K562 (cell line): ENCODE measurements around the gene DNAJC1.

ENCODE experiments used
- FOSL1 ChIP-seq: fragments of 200-800 bp; sonication (Bioruptor generic); conservative IDR thresholded peaks from 2 replicates; pipeline ENCODE4 v1.6.1; 2016; ENCODE audit warnings: missing genetic modification characterization, missing compliant biosample characterization
- RBM39 ChIP-seq: fragments of 200-400 bp; formaldehyde crosslinking; optimal IDR thresholded peaks from 2 replicates; pipeline ENCODE3; 2018; ENCODE audit warnings: low read depth, low read length
- SRF ChIP-seq, 2 experiments: fragments of 250-450, 450-650 bp in 1 of 2; sonication (Bioruptor Pico) in 1 of 2; sonication (generic) in 1 of 2; formaldehyde crosslinking; IDR thresholded peaks; 2 replicates each; pipeline versions ENCODE4 v1.5.0 to v1.5.1; 2020 to 2022; ENCODE audit warnings: mild to moderate bottlenecking in 1 of 2, missing genetic modification reagents in 1 of 2
- U2AF2 ChIP-seq: fragments of 200-400 bp; formaldehyde crosslinking; optimal IDR thresholded peaks from 2 replicates; pipeline ENCODE3; 2017; ENCODE audit warnings: low read depth, mild to moderate bottlenecking, low read length
- ZFP30 ChIP-seq: fragments of 250-450 bp; sonication (Bioruptor Pico); IDR thresholded peaks from 2 replicates; pipeline ENCODE4 v1.8.0; 2022; ENCODE audit warnings: moderate library complexity, mild to moderate bottlenecking, inconsistent platforms, borderline replicate concordance
- TF ChIP-seq, protein P1 (sequence below): fragments of 450-650 bp; IDR thresholded peaks from 2 replicates; pipeline ENCODE4 v1.6.1; 2016
- TF ChIP-seq, protein P2 (sequence below), 3 experiments: IDR thresholded peaks in 2 of 3; conservative IDR thresholded peaks in 1 of 3; 2 replicates each; pipeline ENCODE4 v1.5.1; 2011 to 2012; ENCODE audit warnings: low read length in 3 of 3, mild to moderate bottlenecking in 3 of 3, control low read depth in 2 of 3, improper control_type of control experiment in 1 of 3, inconsistent platforms in 1 of 3, low read depth in 1 of 3, mixed read lengths in 1 of 3, moderate library complexity in 1 of 3; ENCODE audit not compliant: insufficient read depth in 2 of 3
- TF ChIP-seq, protein P3 (sequence below): fragments of 450-650 bp; IDR thresholded peaks from 2 replicates; pipeline ENCODE4 v1.6.1; 2018; ENCODE audit not compliant: partially characterized antibody

DNA sequence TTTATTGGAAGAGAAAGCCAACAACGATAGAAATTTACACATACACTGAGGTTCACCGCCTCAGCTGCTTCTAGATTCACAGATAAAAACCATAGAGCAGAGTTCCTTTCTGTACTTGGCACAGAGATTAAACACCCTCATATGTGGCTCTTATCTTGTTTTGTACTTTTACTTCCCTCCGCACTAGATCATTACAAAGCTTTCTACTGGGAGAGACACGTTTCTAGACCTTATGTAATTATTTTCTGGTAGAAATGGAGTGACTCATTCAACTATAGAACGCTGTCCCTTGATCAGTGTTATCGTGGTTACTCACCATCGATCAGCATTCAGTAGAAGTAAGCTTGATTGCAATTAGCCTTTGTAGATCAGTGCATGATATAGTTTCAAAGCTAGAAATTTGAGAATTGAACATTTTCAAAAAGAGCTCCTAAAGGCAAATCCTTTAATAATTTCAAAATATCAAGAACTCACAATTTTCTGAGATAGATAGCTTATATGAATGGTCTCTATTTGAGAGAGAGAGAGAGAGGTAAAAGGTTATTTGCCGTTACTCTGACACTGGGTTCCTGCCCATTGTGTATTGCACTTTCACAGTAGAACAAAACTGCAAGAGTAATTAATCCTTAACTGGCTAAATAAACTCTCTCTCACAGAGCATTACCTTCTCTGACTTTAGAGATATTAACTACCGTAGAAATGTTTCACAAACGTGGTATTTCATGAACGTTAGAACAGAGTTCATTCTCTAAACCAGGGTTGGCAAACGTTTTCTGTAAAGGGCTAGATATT is 26.1 kb upstream of the DNAJC1 start:
- peak; percentile 82 for TF ChIP-seq FOSL1 (tag)
- TF ChIP-seq, protein P1, sequence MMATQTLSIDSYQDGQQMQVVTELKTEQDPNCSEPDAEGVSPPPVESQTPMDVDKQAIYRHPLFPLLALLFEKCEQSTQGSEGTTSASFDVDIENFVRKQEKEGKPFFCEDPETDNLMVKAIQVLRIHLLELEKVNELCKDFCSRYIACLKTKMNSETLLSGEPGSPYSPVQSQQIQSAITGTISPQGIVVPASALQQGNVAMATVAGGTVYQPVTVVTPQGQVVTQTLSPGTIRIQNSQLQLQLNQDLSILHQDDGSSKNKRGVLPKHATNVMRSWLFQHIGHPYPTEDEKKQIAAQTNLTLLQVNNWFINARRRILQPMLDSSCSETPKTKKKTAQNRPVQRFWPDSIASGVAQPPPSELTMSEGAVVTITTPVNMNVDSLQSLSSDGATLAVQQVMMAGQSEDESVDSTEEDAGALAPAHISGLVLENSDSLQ = no peak
- TF ChIP-seq, protein P2, sequence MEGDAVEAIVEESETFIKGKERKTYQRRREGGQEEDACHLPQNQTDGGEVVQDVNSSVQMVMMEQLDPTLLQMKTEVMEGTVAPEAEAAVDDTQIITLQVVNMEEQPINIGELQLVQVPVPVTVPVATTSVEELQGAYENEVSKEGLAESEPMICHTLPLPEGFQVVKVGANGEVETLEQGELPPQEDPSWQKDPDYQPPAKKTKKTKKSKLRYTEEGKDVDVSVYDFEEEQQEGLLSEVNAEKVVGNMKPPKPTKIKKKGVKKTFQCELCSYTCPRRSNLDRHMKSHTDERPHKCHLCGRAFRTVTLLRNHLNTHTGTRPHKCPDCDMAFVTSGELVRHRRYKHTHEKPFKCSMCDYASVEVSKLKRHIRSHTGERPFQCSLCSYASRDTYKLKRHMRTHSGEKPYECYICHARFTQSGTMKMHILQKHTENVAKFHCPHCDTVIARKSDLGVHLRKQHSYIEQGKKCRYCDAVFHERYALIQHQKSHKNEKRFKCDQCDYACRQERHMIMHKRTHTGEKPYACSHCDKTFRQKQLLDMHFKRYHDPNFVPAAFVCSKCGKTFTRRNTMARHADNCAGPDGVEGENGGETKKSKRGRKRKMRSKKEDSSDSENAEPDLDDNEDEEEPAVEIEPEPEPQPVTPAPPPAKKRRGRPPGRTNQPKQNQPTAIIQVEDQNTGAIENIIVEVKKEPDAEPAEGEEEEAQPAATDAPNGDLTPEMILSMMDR (IDR thresholded peaks at IDR 0.05 in 2 of 3, conservative IDR thresholded peaks at IDR 0.05 in 1 of 3; ENCODE audit: insufficient read depth in 2 of 3, low read depth in 1 of 3, low read length in 3 of 3) = no peak
- no peak for TF ChIP-seq SRF (CRISPR knock-in tag; IDR thresholded peaks at IDR 0.05)
- TF ChIP-seq ZFP30 (CRISPR knock-in tag) = no peak
- no peak for TF ChIP-seq RBM39
- TF ChIP-seq U2AF2 = no peak
- TF ChIP-seq, protein P3, sequence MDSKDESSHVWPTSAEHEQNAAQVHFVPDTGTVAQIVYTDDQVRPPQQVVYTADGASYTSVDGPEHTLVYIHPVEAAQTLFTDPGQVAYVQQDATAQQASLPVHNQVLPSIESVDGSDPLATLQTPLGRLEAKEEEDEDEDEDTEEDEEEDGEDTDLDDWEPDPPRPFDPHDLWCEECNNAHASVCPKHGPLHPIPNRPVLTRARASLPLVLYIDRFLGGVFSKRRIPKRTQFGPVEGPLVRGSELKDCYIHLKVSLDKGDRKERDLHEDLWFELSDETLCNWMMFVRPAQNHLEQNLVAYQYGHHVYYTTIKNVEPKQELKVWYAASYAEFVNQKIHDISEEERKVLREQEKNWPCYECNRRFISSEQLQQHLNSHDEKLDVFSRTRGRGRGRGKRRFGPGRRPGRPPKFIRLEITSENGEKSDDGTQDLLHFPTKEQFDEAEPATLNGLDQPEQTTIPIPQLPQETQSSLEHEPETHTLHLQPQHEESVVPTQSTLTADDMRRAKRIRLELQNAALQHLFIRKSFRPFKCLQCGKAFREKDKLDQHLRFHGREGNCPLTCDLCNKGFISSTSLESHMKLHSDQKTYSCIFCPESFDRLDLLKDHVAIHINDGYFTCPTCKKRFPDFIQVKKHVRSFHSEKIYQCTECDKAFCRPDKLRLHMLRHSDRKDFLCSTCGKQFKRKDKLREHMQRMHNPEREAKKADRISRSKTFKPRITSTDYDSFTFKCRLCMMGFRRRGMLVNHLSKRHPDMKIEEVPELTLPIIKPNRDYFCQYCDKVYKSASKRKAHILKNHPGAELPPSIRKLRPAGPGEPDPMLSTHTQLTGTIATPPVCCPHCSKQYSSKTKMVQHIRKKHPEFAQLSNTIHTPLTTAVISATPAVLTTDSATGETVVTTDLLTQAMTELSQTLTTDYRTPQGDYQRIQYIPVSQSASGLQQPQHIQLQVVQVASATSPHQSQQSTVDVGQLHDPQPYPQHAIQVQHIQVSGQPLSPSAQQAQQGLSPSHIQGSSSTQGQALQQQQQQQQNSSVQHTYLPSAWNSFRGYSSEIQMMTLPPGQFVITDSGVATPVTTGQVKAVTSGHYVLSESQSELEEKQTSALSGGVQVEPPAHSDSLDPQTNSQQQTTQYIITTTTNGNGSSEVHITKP = no peak
